Measurements from ENCODE around the gene AGER.
A peak's percentile ranks its signal among the peaks of the same experiment; 100 is the strongest.
"Not testable (repeated sequence)": the region's sequence is repeated elsewhere in the genome, so short reads cannot be mapped to it uniquely, and the experiment has no call there.

AGER gene

GRCh38 chr6:32198345-32198696, 14.3 kb upstream of the AGER start:
- no peak for DNase-seq

GRCh38 chr6:32196682-32197616, 12.9 kb upstream of the AGER start:
- peak; percentile 27 to 35 for DNase-seq

- peak; percentile 76 to 83 for DNase-seq
Observed at GRCh38 chr6:32195902-32196681, 12.0 kb upstream of the AGER start.

- DNase-seq: peak; percentile 100
Observed at GRCh38 chr6:32195652-32195901, 11.5 kb upstream of the AGER start.

GRCh38 chr6:32194825-32195651, 11.0 kb upstream of the AGER start:
- DNase-seq: peak in 1 of 2 donors; percentile 55

- DNase-seq: no peak
Observed at GRCh38 chr6:32194388-32194787, 10.3 kb upstream of the AGER start.

GRCh38 chr6:32193096-32193495, 9.0 kb upstream of the AGER start:
- DNase-seq: not testable (repeated sequence)

- DNase-seq: peak; percentile 47 to 64
Observed at GRCh38 chr6:32192608-32193039, 8.6 kb upstream of the AGER start, which contains the start of gene GPSM3. Gene GPSM3, minus strand, starts transcription at chr6:32192643. Its CDS starts 130 bp downstream, at chr6:32192513.

GRCh38 chr6:32191696-32192607, 7.9 kb upstream of the AGER start:
- DNase-seq: peak; percentile 26 to 57

GRCh38 chr6:32190911-32191677, 7.0 kb upstream of the AGER start:
- peak in 1 of 2 donors; percentile 20 for DNase-seq

- peak; percentile 93 for DNase-seq
Observed at GRCh38 chr6:32190054-32190851, 6.2 kb upstream of the AGER start, which contains the start of gene PBX2. Gene PBX2, minus strand, starts transcription at chr6:32190202. Its CDS starts 287 bp downstream, at chr6:32189915.

- DNase-seq: no peak
Observed at GRCh38 chr6:32189742-32190053, 5.6 kb upstream of the AGER start.

GRCh38 chr6:32189069-32189741, 5.2 kb upstream of the AGER start:
- DNase-seq: no peak

- no peak for DNase-seq
Observed at GRCh38 chr6:32188381-32189068, 4.5 kb upstream of the AGER start.

- not testable (repeated sequence) for DNase-seq
Observed at GRCh38 chr6:32187725-32188380, 3.8 kb upstream of the AGER start.

GRCh38 chr6:32187009-32187709, 3.1 kb upstream of the AGER start:
- no peak for DNase-seq

- DNase-seq: not testable (repeated sequence)
Observed at GRCh38 chr6:32186151-32186840, 2.2 kb upstream of the AGER start.
